Astrocyte of the cerebellum (primary cell): ENCODE measurements around the gene TSPAN10.

Source experiments
- DNase-seq: peaks from one replicate; pipeline ENCODE4 v3.0.0-alpha.2; 2011; ENCODE audit warnings: low read depth
- H3K4me3 ChIP-seq: 2 replicates; pipeline ENCODE4 v1.5.1; 2011; ENCODE audit warnings: mild to moderate bottlenecking, low read depth, low read length, moderate library complexity
- in situ Hi-C: cut with HindIII; loops from 2 replicates; pipeline ENCODE4 v1.10.0; 2017; ENCODE audit warnings: low sequenced_read_pairs
- TF ChIP-seq, protein P1 (sequence below): IDR thresholded peaks from 2 replicates; pipeline ENCODE4 v1.5.1; 2012; ENCODE audit warnings: low read length, low read depth, moderate library complexity, mild to moderate bottlenecking; ENCODE audit errors: missing control alignments

TSPAN10 gene

DNA sequence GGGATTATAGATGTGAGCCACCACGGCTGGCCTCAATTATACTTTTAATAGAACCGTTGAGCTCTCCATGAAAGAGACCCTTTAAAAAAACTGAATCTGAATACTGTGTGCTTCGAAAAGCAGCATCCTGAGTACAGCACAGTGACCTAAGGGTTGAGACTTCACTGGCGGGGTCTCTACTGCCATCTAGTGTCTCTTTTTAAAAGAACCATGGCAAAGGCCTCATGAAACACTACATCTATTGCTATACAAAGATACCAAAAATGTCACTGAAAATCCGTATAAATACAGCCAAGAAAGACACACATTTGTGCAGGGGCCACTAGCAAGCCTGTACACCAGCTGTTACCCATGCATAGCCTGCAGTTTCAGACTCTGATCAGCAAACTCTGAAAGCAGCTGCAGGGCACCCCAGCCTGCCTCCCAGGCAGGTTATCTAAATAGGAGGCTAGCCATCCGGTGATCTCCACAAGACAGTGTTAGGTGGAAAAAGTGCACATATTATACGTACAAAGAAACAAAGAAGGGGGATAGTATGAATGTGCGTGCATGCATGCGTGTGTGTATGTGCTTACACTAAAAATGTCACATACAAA, 35.4 kb upstream of the TSPAN10 start:
- in situ Hi-C loops = no loop called here
- peak; percentile 60 for DNase-seq

DNA sequence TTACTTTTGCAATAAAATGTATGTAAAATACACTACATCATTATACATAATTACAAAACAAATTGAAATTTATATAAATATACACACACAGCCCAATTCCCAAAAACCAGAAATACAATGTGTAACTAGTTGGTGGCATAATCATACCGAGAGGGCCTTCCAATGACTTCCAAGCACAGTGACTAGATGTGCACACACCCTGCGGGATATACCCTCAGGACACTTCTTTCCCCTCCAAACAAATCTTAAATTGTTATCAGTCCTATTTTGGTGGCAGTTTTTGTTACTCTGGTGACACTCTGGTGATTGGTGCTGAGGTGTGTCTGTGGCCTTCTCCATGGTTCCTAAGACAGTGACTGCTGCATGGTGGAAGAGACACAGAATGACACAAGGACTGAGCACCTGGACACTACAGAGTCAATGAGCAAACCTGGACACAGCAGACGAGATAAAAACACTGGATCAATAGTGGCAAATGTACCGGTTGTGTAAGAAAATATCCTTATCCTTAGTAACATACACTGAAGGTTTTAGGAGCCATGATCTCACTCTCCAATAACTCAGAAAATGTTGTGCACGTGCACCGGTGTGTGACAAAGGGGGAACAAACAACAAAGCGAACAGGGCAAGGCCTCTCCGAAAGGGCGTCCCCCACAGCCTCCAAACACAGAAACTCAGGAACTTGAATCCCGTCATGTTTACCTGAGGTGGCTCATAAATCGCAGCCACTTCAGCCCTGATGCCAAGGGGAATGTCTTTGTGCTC, 33.0 kb upstream of the TSPAN10 start:
- no peak for DNase-seq
- TF ChIP-seq, protein P1, sequence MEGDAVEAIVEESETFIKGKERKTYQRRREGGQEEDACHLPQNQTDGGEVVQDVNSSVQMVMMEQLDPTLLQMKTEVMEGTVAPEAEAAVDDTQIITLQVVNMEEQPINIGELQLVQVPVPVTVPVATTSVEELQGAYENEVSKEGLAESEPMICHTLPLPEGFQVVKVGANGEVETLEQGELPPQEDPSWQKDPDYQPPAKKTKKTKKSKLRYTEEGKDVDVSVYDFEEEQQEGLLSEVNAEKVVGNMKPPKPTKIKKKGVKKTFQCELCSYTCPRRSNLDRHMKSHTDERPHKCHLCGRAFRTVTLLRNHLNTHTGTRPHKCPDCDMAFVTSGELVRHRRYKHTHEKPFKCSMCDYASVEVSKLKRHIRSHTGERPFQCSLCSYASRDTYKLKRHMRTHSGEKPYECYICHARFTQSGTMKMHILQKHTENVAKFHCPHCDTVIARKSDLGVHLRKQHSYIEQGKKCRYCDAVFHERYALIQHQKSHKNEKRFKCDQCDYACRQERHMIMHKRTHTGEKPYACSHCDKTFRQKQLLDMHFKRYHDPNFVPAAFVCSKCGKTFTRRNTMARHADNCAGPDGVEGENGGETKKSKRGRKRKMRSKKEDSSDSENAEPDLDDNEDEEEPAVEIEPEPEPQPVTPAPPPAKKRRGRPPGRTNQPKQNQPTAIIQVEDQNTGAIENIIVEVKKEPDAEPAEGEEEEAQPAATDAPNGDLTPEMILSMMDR = no peak
- in situ Hi-C loops = no loop called here
- no peak overlapping the region for H3K4me3 ChIP-seq

More for the DNA sequence above, 35.4 kb upstream of the TSPAN10 start:
- TF ChIP-seq, protein P1 = peak; percentile 85
- no peak overlapping the region for H3K4me3 ChIP-seq

DNA sequence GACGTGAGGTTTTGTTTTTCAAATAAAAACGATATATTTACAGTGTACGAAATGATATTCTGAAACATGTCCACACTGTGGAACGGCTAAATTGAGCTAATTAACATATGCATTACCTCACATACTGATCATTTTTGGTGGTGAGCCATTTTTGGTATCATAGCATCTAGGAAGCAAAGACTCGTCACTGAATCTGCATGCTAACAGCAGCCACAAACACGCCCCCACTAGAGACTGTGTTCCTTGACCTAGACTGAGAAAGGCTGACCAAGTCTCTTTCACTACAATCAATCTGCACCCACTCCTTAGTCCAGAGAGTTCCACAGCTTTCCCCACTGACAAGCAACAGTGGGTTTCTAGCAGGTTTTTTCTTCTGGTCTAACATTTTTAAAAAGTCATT, 29.6 kb upstream of the TSPAN10 start:
- peak; percentile 57 for DNase-seq
- in situ Hi-C loops = no loop called here
- TF ChIP-seq, protein P1 = no peak

DNA sequence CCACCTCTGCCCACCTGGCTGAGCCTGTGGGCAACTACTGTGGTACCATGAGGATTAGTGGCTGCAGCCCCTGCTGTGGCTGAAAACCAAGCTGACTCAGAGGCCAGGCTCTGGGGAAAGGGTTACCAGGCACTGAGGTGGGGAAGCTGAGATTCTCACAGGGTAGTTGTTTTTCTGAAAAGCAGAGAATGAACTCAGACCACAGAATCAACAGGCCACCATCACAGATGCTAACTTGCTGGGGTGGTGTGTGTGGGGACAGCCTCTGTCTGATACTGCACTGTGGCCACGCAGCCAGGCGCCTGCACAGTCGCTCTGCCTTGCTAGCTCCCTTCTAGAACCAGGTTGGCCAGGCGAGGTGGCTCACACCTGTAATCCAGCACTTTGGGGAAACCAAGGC, 28.9 kb upstream of the TSPAN10 start:
- H3K4me3 ChIP-seq = no peak overlapping the region
- TF ChIP-seq, protein P1 = no peak
- in situ Hi-C loops = no loop called here
- DNase-seq = peak; percentile 39

More for the DNA sequence above, 29.6 kb upstream of the TSPAN10 start:
- no peak overlapping the region for H3K4me3 ChIP-seq

DNA sequence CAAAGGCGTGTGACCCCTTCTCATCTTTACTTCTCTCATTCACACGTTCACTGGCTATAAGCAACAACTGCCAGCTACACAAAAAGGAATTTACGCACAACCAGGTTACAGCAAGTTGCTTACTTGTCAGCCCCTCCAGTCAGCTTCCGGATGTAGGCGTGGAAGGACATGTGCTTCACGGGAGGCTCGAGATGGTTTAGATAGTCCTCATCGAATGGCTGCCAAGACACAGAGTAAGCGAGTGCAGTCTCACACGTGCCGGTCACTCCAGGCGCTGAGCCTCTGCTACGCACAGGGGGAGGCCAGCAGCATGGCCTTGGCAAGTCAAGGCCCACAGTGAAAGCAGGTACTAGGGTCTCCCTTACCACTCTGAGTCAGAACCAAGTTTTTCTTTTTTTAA, 28.4 kb upstream of the TSPAN10 start:
- no peak for DNase-seq
- in situ Hi-C loops = no loop called here
- H3K4me3 ChIP-seq = no peak overlapping the region
- TF ChIP-seq, protein P1 = no peak

DNA sequence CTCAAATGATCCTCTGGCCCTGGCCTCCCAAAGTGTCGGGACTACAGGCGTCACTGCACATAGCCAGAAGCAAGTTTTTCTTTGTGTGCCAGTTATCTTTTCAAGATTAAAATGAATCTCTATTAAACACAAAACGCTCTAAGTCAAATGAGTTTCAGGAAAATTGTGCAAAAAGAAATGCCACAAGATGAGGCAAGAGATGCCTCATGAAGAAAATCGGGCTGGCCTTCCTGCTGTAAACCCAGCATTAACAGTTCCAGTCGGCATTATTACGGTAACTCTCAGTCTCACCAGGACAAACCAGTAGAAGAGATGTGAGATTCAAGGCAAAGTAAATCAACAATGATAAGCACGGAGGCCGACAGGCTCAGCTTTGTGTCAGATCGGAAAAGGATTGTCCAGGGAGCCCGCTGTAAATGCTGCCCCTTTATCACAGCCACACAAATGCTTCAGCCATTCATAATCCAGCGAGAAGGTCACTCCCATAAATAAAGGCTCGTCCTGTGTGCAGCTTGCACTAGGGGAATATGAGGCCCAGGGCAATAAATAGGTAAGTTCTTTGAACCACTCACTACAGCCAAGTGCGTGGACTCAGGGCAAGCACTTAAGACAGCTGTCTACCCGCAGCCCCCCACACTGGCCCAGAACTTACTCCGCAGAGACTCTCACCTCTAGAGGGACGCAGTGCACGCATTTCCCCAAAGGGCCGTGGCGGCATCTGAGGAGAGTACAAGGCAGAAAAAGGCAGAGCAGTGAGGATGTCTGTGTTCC, 27.3 kb upstream of the TSPAN10 start:
- TF ChIP-seq, protein P1 = no peak
- in situ Hi-C loops = no loop called here
- DNase-seq = no peak
- H3K4me3 ChIP-seq = no peak overlapping the region
